Measurements from ENCODE around the gene MMD. TPM values are rescaled to one million over a fixed set of nuclear protein-coding genes. Genes with fewer than 3 reads are reported as not detected.

Gene MMD
- total RNA-seq, 1 experiment from 2014 or later = 40.8 TPM

GRCh38 chr17:55456307-55457240 is 34.9 kb upstream of the MMD start:
- Mint-ChIP-seq H3K4me1 (peaks cover 45% of the 10 kb centered on the region), H3K27me3 (ENCODE audit: low read depth) (no peaks in the 10 kb centered on the region), H3K27ac (no peak overlapping the region), H3K36me3 (no peaks in the 10 kb centered on the region), H3K9me3 (no peaks in the 10 kb centered on the region), H3K4me3 (no peak overlapping the region)
- DNase-seq (ENCODE audit: low spot score) (no peak), ATAC-seq (no peak)
- CTCF ChIA-PET = no interaction called here
- POLR2A ChIA-PET = no interaction called here
- TF ChIP-seq E2F4 (CRISPR knock-in tag; IDR thresholded peaks at IDR 0.05; ENCODE audit: borderline replicate concordance, low read depth) (no peak), E2F5 (CRISPR knock-in tag; IDR thresholded peaks at IDR 0.05) (no peak), ZNF416 (CRISPR knock-in tag; IDR thresholded peaks at IDR 0.05) (no peak), ZNF263 (CRISPR knock-in tag; IDR thresholded peaks at IDR 0.05; ENCODE audit: low read depth) (no peak), FOXP4 (CRISPR knock-in tag; IDR thresholded peaks at IDR 0.05) (no peak), MAX (CRISPR knock-in tag; IDR thresholded peaks at IDR 0.05) (no peak), MXD4 (CRISPR knock-in tag; IDR thresholded peaks at IDR 0.05; ENCODE audit: borderline replicate concordance) (no peak), ZNF512 (CRISPR knock-in tag; IDR thresholded peaks at IDR 0.05; ENCODE audit: borderline replicate concordance) (no peak), GRHL2 (CRISPR knock-in tag; IDR thresholded peaks at IDR 0.05; ENCODE audit: insufficient replicate concordance, severe bottlenecking) (no peak), PRRX2 (CRISPR knock-in tag; IDR thresholded peaks at IDR 0.05) (no peak)

- no peak for DNase-seq (ENCODE audit: low spot score)
- Mint-ChIP-seq H3K4me3 (no peak overlapping the region), H3K4me1 (peaks cover 48% of the 10 kb centered on the region), H3K9me3 (no peaks in the 10 kb centered on the region), H3K27me3 (ENCODE audit: low read depth) (no peaks in the 10 kb centered on the region), H3K27ac (no peak overlapping the region), H3K36me3 (no peaks in the 10 kb centered on the region)
- POLR2A ChIA-PET = no interaction called here
- CTCF ChIA-PET = no interaction called here
- ATAC-seq = no peak
- TF ChIP-seq ATF1 (CRISPR knock-in tag; IDR thresholded peaks at IDR 0.05) = no peak
- TF ChIP-seq GTF2I (CRISPR knock-in tag; conservative IDR thresholded peaks at IDR 0.05) = no peak
- TF ChIP-seq MYBL2 (CRISPR knock-in tag; IDR thresholded peaks at IDR 0.05) = no peak
- TF ChIP-seq E2F4 (CRISPR knock-in tag; IDR thresholded peaks at IDR 0.05; ENCODE audit: borderline replicate concordance, low read depth) = no peak
- TF ChIP-seq CTCF (IDR thresholded peaks at IDR 0.05) = no peak
- no peak for TF ChIP-seq FOXP4 (CRISPR knock-in tag; IDR thresholded peaks at IDR 0.05)
- no peak for TF ChIP-seq ZNF671 (CRISPR knock-in tag; IDR thresholded peaks at IDR 0.05)
- no peak for TF ChIP-seq ZNF281 (CRISPR knock-in tag; IDR thresholded peaks at IDR 0.05)
- TF ChIP-seq FOXK1 (CRISPR knock-in tag; IDR thresholded peaks at IDR 0.05) = no peak
- no peak for TF ChIP-seq ZBTB21 (CRISPR knock-in tag; IDR thresholded peaks at IDR 0.05; ENCODE audit: borderline replicate concordance)
Measured at GRCh38 chr17:55454906-55455474, 33.4 kb upstream of the MMD start.
